B cell (primary cell): ENCODE results near the gene GHRL. TPM values are rescaled to one million over a fixed set of nuclear protein-coding genes. Genes with fewer than 3 reads are reported as not detected.

Source experiments
- ATAC-seq: fragments of 200-7000 bp; cut with Tn5 transposase; one replicate; pipeline ENCODE4 v1.10.0; 2021; ENCODE audit warnings: low read depth, mild to moderate bottlenecking, moderate number of reproducible peaks, moderate library complexity
- CTCF ChIA-PET: fragments of 350-600 bp; sonication (Branson Sonifier 250); formaldehyde crosslinking; loops from one replicate; lab custom pipeline; 2021; ENCODE audit warnings: antibody characterized with exemption, inconsistent platforms; lab: Charles Lee
- POLR2A ChIA-PET: fragments of 350-600 bp; sonication (Branson Sonifier 250); formaldehyde crosslinking; loops from one replicate; lab custom pipeline; 2021; ENCODE audit warnings: antibody characterized with exemption; lab: Charles Lee
- DNase-seq: peaks from one replicate; pipeline ENCODE4 v3.0.0; 2013
- H2AFZ ChIP-seq: 2 replicates; pipeline ENCODE4 v1.6.1; 2012; ENCODE audit warnings: mild to moderate bottlenecking, low read depth, low read length; ENCODE audit not compliant: insufficient read depth, poor library complexity, severe bottlenecking
- H3K27ac ChIP-seq, 2 donors: 1 replicate in 1 of 2; 2 replicates in 1 of 2; pipeline ENCODE4 v1.5.1; 2012 to 2013; ENCODE audit warnings: low read length in 2 of 2, mild to moderate bottlenecking in 2 of 2, moderate library complexity in 1 of 2
- H3K27me3 ChIP-seq, 4 experiments: fragments of 200-600 bp in 1 of 4; sonication (generic) in 1 of 4; replicated peaks in 1 of 4; 1 replicate in 2 of 4; 2 replicates in 2 of 4; pipeline versions ENCODE4 v1.6.1 to v1.7.0; 2013 to 2016; ENCODE audit warnings: low read length in 3 of 4, mild to moderate bottlenecking in 2 of 4, mixed read lengths in 1 of 4, moderate library complexity in 1 of 4; ENCODE audit not compliant: insufficient read depth in 4 of 4, control insufficient read depth in 3 of 4; ENCODE audit errors: control extremely low read depth in 1 of 4
- H3K36me3 ChIP-seq, 2 experiments: replicated peaks in 1 of 2; 1 replicate in 1 of 2; 2 replicates in 1 of 2; pipeline versions ENCODE4 v1.6.1 to v1.7.1; 2013; ENCODE audit warnings: low read length in 1 of 2; ENCODE audit not compliant: insufficient read depth in 2 of 2, control insufficient read depth in 1 of 2; ENCODE audit errors: control extremely low read depth in 1 of 2, extremely low read depth in 1 of 2
- H3K4me1 ChIP-seq, 2 donors: fragments of 200-600 bp in 1 of 2; sonication (generic) in 1 of 2; 1 replicate in 1 of 2; 2 replicates in 1 of 2; pipeline versions ENCODE4 v1.5.1 to v1.6.1; 2013 to 2017; ENCODE audit warnings: low read length in 2 of 2; ENCODE audit not compliant: control insufficient read depth in 2 of 2, insufficient read depth in 2 of 2
- H3K4me2 ChIP-seq: replicated peaks from 2 replicates; pipeline ENCODE3; 2012; ENCODE audit warnings: mild to moderate bottlenecking, low read depth, low read length; ENCODE audit not compliant: poor library complexity, severe bottlenecking
- H3K4me3 ChIP-seq, 5 experiments: fragments of 200-600 bp in 1 of 5; sonication (generic) in 1 of 5; 1 replicate in 3 of 5; 2 replicates in 2 of 5; pipeline versions ENCODE4 v1.5.1 to v1.7.0; 2011 to 2016; ENCODE audit warnings: low read length in 4 of 5, mild to moderate bottlenecking in 4 of 5, low read depth in 2 of 5, control low read depth in 1 of 5, moderate library complexity in 1 of 5; ENCODE audit not compliant: insufficient read depth in 1 of 5; ENCODE audit errors: control extremely low read depth in 1 of 5, extremely low read depth in 1 of 5
- H3K79me2 ChIP-seq: fragments of 200-600 bp; sonication (generic); one replicate; pipeline ENCODE4 v1.6.0; 2016; ENCODE audit warnings: low read length; ENCODE audit not compliant: control insufficient read depth, insufficient read depth
- H3K9ac ChIP-seq: fragments of 200-600 bp; sonication (generic); 2 replicates; pipeline ENCODE4 v1.6.1; 2017; ENCODE audit warnings: mild to moderate bottlenecking, low read length, moderate library complexity
- H3K9me3 ChIP-seq, 3 donors: one replicate each; pipeline versions ENCODE4 v1.6.1 to v1.7.1; 2013; ENCODE audit warnings: low read length in 2 of 3; ENCODE audit not compliant: control insufficient read depth in 2 of 3, insufficient read depth in 1 of 3; ENCODE audit errors: control extremely low read depth in 1 of 3
- H4K20me1 ChIP-seq: 2 replicates; pipeline ENCODE4 v1.6.0; 2012; ENCODE audit warnings: mild to moderate bottlenecking, low read length; ENCODE audit not compliant: insufficient read depth, control insufficient read depth, poor library complexity, severe bottlenecking
- H3K27ac Mint-ChIP-seq: one replicate; pipeline ENCODE4 v1.8.0; 2021; ENCODE audit warnings: mixed read lengths
- H3K27me3 Mint-ChIP-seq: one replicate; pipeline ENCODE4 v1.8.0; 2021; ENCODE audit warnings: mixed read lengths
- H3K4me1 Mint-ChIP-seq: one replicate; pipeline ENCODE4 v1.8.0; 2021; ENCODE audit warnings: mixed read lengths
- H3K4me3 Mint-ChIP-seq: one replicate; pipeline ENCODE4 v1.8.0; 2021; ENCODE audit warnings: mixed read lengths
- H3K9me3 Mint-ChIP-seq: one replicate; pipeline ENCODE4 v1.8.0; 2022; ENCODE audit warnings: mixed read lengths; ENCODE audit not compliant: insufficient read depth
- CTCF ChIP-seq: fragments of 200-600 bp; IDR thresholded peaks from one replicate; pipeline ENCODE4 v1.8.0; 2022; ENCODE audit warnings: antibody characterized with exemption, mild to moderate bottlenecking
- EZH2 ChIP-seq: IDR thresholded peaks from 2 replicates; pipeline ENCODE4 v1.6.1; 2012; ENCODE audit warnings: borderline replicate concordance, low read depth, mild to moderate bottlenecking, moderate library complexity, low read length; ENCODE audit not compliant: insufficient read depth, poor library complexity, severe bottlenecking
- WGBS: methylation state at CpG from one replicate; pipeline ENCODE4 v1.1.5; 2013; ENCODE audit warnings: missing lambda C conversion rate; ENCODE audit not compliant: insufficient coverage; 5-methylcytosine and 5-hydroxymethylcytosine counted together
- intact Hi-C: fragments of 100-400 bp; cut with micrococcal nuclease; formaldehyde crosslinking; loops from one replicate; pipeline ENCODE4 v1.10.0; 2022
- polyA plus RNA-seq: library from polyadenylated mRNA; depleted of rRNA; stranded (reverse); fragments of >200 nt; gene quantifications from 2 replicates; pipeline ENCODE4 v1.2.3, GENCODE V29; 2012
- total RNA-seq, 2 donors: library from RNA; stranded (reverse); fragments of 120-200 nt in 1 of 2; gene quantifications; 1 replicate in 1 of 2; 2 replicates in 1 of 2; pipeline versions ENCODE4 v1.2.3 to v1.2.4, GENCODE V29; 2013 to 2022

The GHRL gene
- total and polyA plus RNA-seq, 2 donors (not counting 1 experiment from before 2014, with no cell fraction given) = 2.8 to 3.0 TPM

- Histone ChIP-seq H3K79me2 (no peaks in the 10 kb centered on the region), H3K36me3 (peaks cover 0 to 43% of the 10 kb centered on the region in 2 experiments), H3K4me2 (no peak overlapping the region), H3K4me3 (no peak overlapping the region), H4K20me1 (no peaks in the 10 kb centered on the region), H3K27me3 (no peaks in the 10 kb centered on the region), H2AFZ (no peak overlapping the region), H3K9ac (no peak overlapping the region), H3K9me3 (no peaks in the 10 kb centered on the region), H3K4me1 (peaks cover 0 to 14% of the 10 kb centered on the region in 2 donors), H3K27ac (no peak overlapping the region)
- DNase-seq (peak; percentile 44), ATAC-seq (peak; percentile 28)
- Mint-ChIP-seq H3K27me3 (no peaks in the 10 kb centered on the region), H3K4me1 (peaks cover 11% of the 10 kb centered on the region), H3K9me3 (no peaks in the 10 kb centered on the region), H3K27ac (peak overlapping the region; percentile 37), H3K4me3 (no peak overlapping the region)
- intact Hi-C loops = no loop called here
- TF ChIP-seq CTCF = no peak
- no peak for TF ChIP-seq EZH2
- 50% methylated on average over 8 of the region's 9 CpGs for WGBS
- CTCF ChIA-PET = no interaction called here
- POLR2A ChIA-PET = no interaction called here
Observed at GRCh38 chr3:10284496-10284895, 8.3 kb downstream of the GHRL start.

- no peak overlapping the region for H3K4me2 ChIP-seq
- TF ChIP-seq EZH2 = no peak
- no peak for TF ChIP-seq CTCF
- ChIA-PET CTCF (interaction anchor here (0.6 to 1.0 kb wide), 2 partner anchors 20 to 22 kb away, joined by 3 read pairs; no protein-coding TSS in a partner anchor), POLR2A (no interaction called here)
- H3K79me2 ChIP-seq = no peaks in the 10 kb centered on the region
- no peak overlapping the region for H3K4me3 Mint-ChIP-seq
- no peaks in the 10 kb centered on the region for H3K27me3 ChIP-seq
- peaks cover 0 to 14% of the 10 kb centered on the region in 2 donors for H3K4me1 ChIP-seq
- peaks cover 0 to 46% of the 10 kb centered on the region in 2 experiments for H3K36me3 ChIP-seq
- H4K20me1 ChIP-seq = no peaks in the 10 kb centered on the region
- H3K4me1 Mint-ChIP-seq = peaks cover 11% of the 10 kb centered on the region
- no peak overlapping the region for H3K9ac ChIP-seq
- no peaks in the 10 kb centered on the region for H3K9me3 ChIP-seq
- ATAC-seq (no peak), DNase-seq (no peak)
- no peak overlapping the region for H3K27ac Mint-ChIP-seq
- H3K27me3 Mint-ChIP-seq = no peaks in the 10 kb centered on the region
- H3K4me3 ChIP-seq = no peak overlapping the region
- WGBS = 94% methylated on average over 5 of the region's 5 CpGs
- no peaks in the 10 kb centered on the region for H3K9me3 Mint-ChIP-seq
- no peak overlapping the region for H3K27ac ChIP-seq
- intact Hi-C loops = no loop called here
- H2AFZ ChIP-seq = no peak overlapping the region
Observed at GRCh38 chr3:10283638-10284037, 9.1 kb downstream of the GHRL start.
